ENCODE results near the gene LAPTM5.
"Not testable (repeated sequence)": the region's sequence is repeated elsewhere in the genome, so short reads cannot be mapped to it uniquely, and the experiment has no call there.

LAPTM5 gene

GRCh38 chr1:30793209-30793608, 35.6 kb upstream of the LAPTM5 start:
- no peak overlapping the region for H3K4me3 ChIP-seq (ENCODE audit: low read depth, low read length)
- in situ Hi-C loops (cut with HindIII; ENCODE audit: low sequenced_read_pairs): no loop called here
- TF ChIP-seq CTCF (IDR thresholded peaks at IDR 0.05; ENCODE audit: low read depth, low read length): no peak
- DNase-seq (ENCODE audit: low read depth, low spot score): no peak

GRCh38 chr1:30791868-30792267, 34.3 kb upstream of the LAPTM5 start:
- TF ChIP-seq CTCF (IDR thresholded peaks at IDR 0.05; ENCODE audit: low read depth, low read length): no peak
- no peak for DNase-seq (ENCODE audit: low read depth, low spot score)
- in situ Hi-C loops (cut with HindIII; ENCODE audit: low sequenced_read_pairs): no loop called here
- H3K4me3 ChIP-seq (ENCODE audit: low read depth, low read length): no peak overlapping the region

- no peak for DNase-seq (ENCODE audit: low read depth, low spot score)
- TF ChIP-seq CTCF (IDR thresholded peaks at IDR 0.05; ENCODE audit: low read depth, low read length): no peak
- in situ Hi-C loops (cut with HindIII; ENCODE audit: low sequenced_read_pairs): no loop called here
- no peak overlapping the region for H3K4me3 ChIP-seq (ENCODE audit: low read depth, low read length)
These were observed 33.5 kb upstream of the LAPTM5 start for GRCh38 chr1:30790850-30791778.

- H3K4me3 ChIP-seq (ENCODE audit: low read depth, low read length); DNase-seq (ENCODE audit: low read depth, low spot score); in situ Hi-C loops (cut with HindIII; ENCODE audit: low sequenced_read_pairs): not testable (repeated sequence)
These were observed 32.6 kb upstream of the LAPTM5 start for GRCh38 chr1:30790256-30790525.

- no peak overlapping the region for H3K4me3 ChIP-seq (ENCODE audit: low read depth, low read length)
- DNase-seq (ENCODE audit: low read depth, low spot score): no peak
- no peak for TF ChIP-seq CTCF (IDR thresholded peaks at IDR 0.05; ENCODE audit: low read depth, low read length)
- in situ Hi-C loops (cut with HindIII; ENCODE audit: low sequenced_read_pairs): no loop called here
These were observed 32.0 kb upstream of the LAPTM5 start for GRCh38 chr1:30789388-30790255.

GRCh38 chr1:30788580-30789387, 31.2 kb upstream of the LAPTM5 start:
- no peak for TF ChIP-seq CTCF (IDR thresholded peaks at IDR 0.05; ENCODE audit: low read depth, low read length)
- DNase-seq (ENCODE audit: low read depth, low spot score): no peak
- H3K4me3 ChIP-seq (ENCODE audit: low read depth, low read length): no peak overlapping the region
- in situ Hi-C loops (cut with HindIII; ENCODE audit: low sequenced_read_pairs): no loop called here
